GM12892 (cell line): ENCODE data around the gene LHFPL6.
A peak's percentile ranks its signal among the peaks of the same experiment; 100 is the strongest.

Experiments
- DNase-seq: peaks from one replicate; pipeline ENCODE4 v3.0.0; 2011; ENCODE audit not compliant: insufficient read length
- FAIRE-seq: peaks from 2 replicates; lab custom pipeline; 2011; peaks lifted over from hg19 to GRCh38; lab: Jason Lieb, UNC
- POLR2A ChIP-seq: IDR thresholded peaks from 2 replicates; pipeline ENCODE4 v1.6.1; 2011; ENCODE audit warnings: low read depth, low read length, control low read depth
- POLR2AphosphoS5 ChIP-seq: IDR thresholded peaks from 2 replicates; pipeline ENCODE4 v1.6.1; 2011; ENCODE audit warnings: low read depth, low read length, control low read depth
- TAF1 ChIP-seq: IDR thresholded peaks from 2 replicates; pipeline ENCODE4 v1.6.1; 2011; ENCODE audit warnings: low read depth, mild to moderate bottlenecking, control low read depth, low read length, borderline replicate concordance

LHFPL6 gene

GRCh38 chr13:39318161-39318560 is 284.8 kb downstream of the LHFPL6 start:
- DNase-seq (no peak), FAIRE-seq (no peak)

GRCh38 chr13:39317291-39317690 is 285.7 kb downstream of the LHFPL6 start:
- TF ChIP-seq POLR2A = no peak
- no peak for TF ChIP-seq TAF1
- no peak for TF ChIP-seq POLR2AphosphoS5
- no peak for DNase-seq
- FAIRE-seq = peak; percentile 5

More at GRCh38 chr13:39318161-39318560, 284.8 kb downstream of the LHFPL6 start:
- TF ChIP-seq POLR2A (no peak), POLR2AphosphoS5 (no peak), TAF1 (no peak)

GRCh38 chr13:39315796-39316195 is 287.2 kb downstream of the LHFPL6 start:
- no peak for FAIRE-seq
- TF ChIP-seq POLR2AphosphoS5 (no peak), POLR2A (no peak), TAF1 (no peak)
- no peak for DNase-seq

- no peak for FAIRE-seq
- DNase-seq = no peak
- no peak for TF ChIP-seq POLR2A
- TF ChIP-seq TAF1 = no peak
- no peak for TF ChIP-seq POLR2AphosphoS5
Observed at GRCh38 chr13:39313721-39314120, 289.3 kb downstream of the LHFPL6 start.

GRCh38 chr13:39312596-39312995 is 290.4 kb downstream of the LHFPL6 start:
- DNase-seq (no peak), FAIRE-seq (no peak)
- no peak for TF ChIP-seq POLR2A
- TF ChIP-seq POLR2AphosphoS5 = no peak
- no peak for TF ChIP-seq TAF1

- DNase-seq = no peak
- TF ChIP-seq POLR2AphosphoS5 = no peak
- no peak for TF ChIP-seq POLR2A
- TF ChIP-seq TAF1 = no peak
- no peak for FAIRE-seq
Observed at GRCh38 chr13:39311619-39312018, 291.4 kb downstream of the LHFPL6 start.

- DNase-seq (no peak), FAIRE-seq (no peak)
- TF ChIP-seq TAF1 (no peak), POLR2AphosphoS5 (no peak), POLR2A (no peak)
Observed at GRCh38 chr13:39310961-39311360, 292.0 kb downstream of the LHFPL6 start.

- DNase-seq (peak; percentile 6), FAIRE-seq (peak; percentile 89)
- TF ChIP-seq POLR2A (no peak), TAF1 (no peak), POLR2AphosphoS5 (no peak)
Observed at GRCh38 chr13:39306639-39307589, 296.1 kb downstream of the LHFPL6 start.

- TF ChIP-seq POLR2AphosphoS5 (no peak), TAF1 (no peak), POLR2A (no peak)
- DNase-seq = no peak
- no peak for FAIRE-seq
Observed at GRCh38 chr13:39302820-39303219, 300.2 kb downstream of the LHFPL6 start.

- no peak for FAIRE-seq
- TF ChIP-seq POLR2AphosphoS5 (no peak), POLR2A (no peak), TAF1 (no peak)
- DNase-seq = no peak
Observed at GRCh38 chr13:39298951-39299350, 304.0 kb downstream of the LHFPL6 start.

GRCh38 chr13:39297664-39298171 is 305.3 kb downstream of the LHFPL6 start:
- FAIRE-seq = no peak
- no peak for DNase-seq
- TF ChIP-seq POLR2AphosphoS5 (no peak), POLR2A (no peak), TAF1 (no peak)
